ENCODE measurements around the gene ACBD7. TPM values are rescaled to one million over a fixed set of nuclear protein-coding genes. Genes with fewer than 3 reads are reported as not detected.

The ACBD7 gene
- total and polyA plus RNA-seq, 2 of the 8 experiments (the other 6 are each of a cell fraction or from before 2014, with no cell fraction given), result 9.0 to 17.8 TPM

- Histone ChIP-seq H3K4me2 (ENCODE audit: insufficient read depth in 1 of 2, low read depth in 2 of 2, low read length in 2 of 2) (no peak overlapping the region), H3K36me3 (ENCODE audit: control insufficient read depth in 2 of 4, insufficient read depth in 4 of 4, low read length in 3 of 4) (no peaks in the 10 kb centered on the region), H4K91ac (replicated peaks; ENCODE audit: insufficient read length, low read length) (no peak overlapping the region), H3K4me1 (replicated peaks in 1 of 4; ENCODE audit: control insufficient read depth in 3 of 4, insufficient read depth in 4 of 4, low read length in 3 of 4) (peaks cover 0 to 4% (median 0%) of the 10 kb centered on the region in 4 experiments; a peak in 1 of 7 replicates), H3K4ac (replicated peaks; ENCODE audit: insufficient read length, low read depth, low read length) (no peak overlapping the region), H2AFZ (ENCODE audit: low read length) (no peak overlapping the region), H3K79me2 (ENCODE audit: control insufficient read depth in 1 of 2, insufficient read depth in 2 of 2, low read length in 2 of 2) (peaks cover 0 to 3% of the 10 kb centered on the region in 2 experiments; a peak in 2 of 4 replicates), H2BK15ac (ENCODE audit: low read length) (no peak overlapping the region), H4K5ac (ENCODE audit: insufficient read length, low read depth, low read length) (no peak overlapping the region), H2BK120ac (replicated peaks; ENCODE audit: low read depth, low read length) (no peak overlapping the region), H4K8ac (ENCODE audit: extremely low read depth, insufficient read depth, low read length) (no peak overlapping the region), H3K18ac (ENCODE audit: extremely low read depth, low read length) (no peak overlapping the region), H3K4me3 (ENCODE audit: extremely low read depth in 1 of 4, insufficient read depth in 2 of 4, low read depth in 3 of 4, low read length in 4 of 4) (no peak overlapping the region), H3K9ac (replicated peaks in 1 of 4; ENCODE audit: extremely low read depth in 1 of 4, low read depth in 3 of 4, low read length in 3 of 4) (no peak overlapping the region), H3K79me1 (ENCODE audit: low read depth, low read length) (no peaks in the 10 kb centered on the region), H3K14ac (ENCODE audit: insufficient read length) (no peak overlapping the region), H3K23ac (ENCODE audit: insufficient read length) (no peak overlapping the region), H2AK5ac (ENCODE audit: low read depth, low read length) (no peak overlapping the region), H3K56ac (replicated peaks; ENCODE audit: insufficient read length, low read depth, low read length) (no peak overlapping the region), H3K27ac (ENCODE audit: low read depth, low read length) (no peak overlapping the region), H2BK12ac (ENCODE audit: low read depth, low read length) (no peak overlapping the region), H2BK5ac (ENCODE audit: low read depth, low read length) (no peak overlapping the region), H3K23me2 (ENCODE audit: low read depth, low read length) (peaks cover 8% of the 10 kb centered on the region), H3K27me3 (replicated peaks in 1 of 4; ENCODE audit: control insufficient read depth in 3 of 4, extremely low read depth in 1 of 4, insufficient read depth in 3 of 4, low read length in 3 of 4) (no peaks in the 10 kb centered on the region; a peak in 1 of 7 replicates), H3K9me3 (ENCODE audit: insufficient read depth in 2 of 2, low read depth in 1 of 2, low read length in 1 of 2) (no peaks in the 10 kb centered on the region), H4K20me1 (replicated peaks in 1 of 2; ENCODE audit: control insufficient read depth in 1 of 2, insufficient read depth in 2 of 2, low read length in 2 of 2) (no peaks in the 10 kb centered on the region), H2BK20ac (ENCODE audit: low read length) (no peak overlapping the region)
- TF ChIP-seq TAF1 (IDR thresholded peaks at IDR 0.05; ENCODE audit: low read depth, low read length) (no peak), JUND (IDR thresholded peaks at IDR 0.05; ENCODE audit: low read length) (no peak), PHF8 (conservative IDR thresholded peaks at IDR 0.05; ENCODE audit: low read depth, low read length) (no peak), TCF12 (IDR thresholded peaks at IDR 0.05; ENCODE audit: low read depth, low read length) (no peak), MAFK (IDR thresholded peaks at IDR 0.05; ENCODE audit: low read depth, low read length) (no peak), SIX5 (IDR thresholded peaks at IDR 0.05; ENCODE audit: low read depth, low read length) (no peak), EP300 (IDR thresholded peaks at IDR 0.05; ENCODE audit: borderline replicate concordance in 1 of 2, low read depth in 2 of 2, low read length in 2 of 2) (no peak), KDM5A (IDR thresholded peaks at IDR 0.05; ENCODE audit: low read length) (no peak), HDAC6 (IDR thresholded peaks at IDR 0.05; ENCODE audit: low read depth, low read length) (no peak), JUN (IDR thresholded peaks at IDR 0.05; ENCODE audit: low read depth, low read length) (no peak)
- FAIRE-seq, result no peak
- CTCF ChIA-PET (ENCODE audit: partially characterized antibody), result no interaction called here
- 90% methylated on average over 8 of the region's 16 CpGs; no CpG with 5 or more reads in 1 of the 2 experiments for WGBS, 2 experiments (ENCODE audit: extremely low coverage in 1 of 2, insufficient coverage in 1 of 2, insufficient read length in 1 of 2, insufficient replicate concordance in 2 of 2, low coverage in 1 of 2, low lambda C conversion rate in 2 of 2, missing lambda C conversion rate in 1 of 2)
- POLR2A ChIA-PET (ENCODE audit: partially characterized antibody), result no interaction called here
- no peak for DNase-seq (ENCODE audit: low read depth in 1 of 2, low spot score in 2 of 2)
Measured at GRCh38 chr10:15092855-15093408, 4.4 kb upstream of the ACBD7 start.

Data from H1 (cell line).